Islet of Langerhans (tissue), 1 donor: ENCODE results near the gene FOXN4.
"Not testable (repeated sequence)": the region's sequence is repeated elsewhere in the genome, so short reads cannot be mapped to it uniquely, and the experiment has no call there.

Experiments
- FAIRE-seq: peaks from one replicate; lab custom pipeline; 2011; peaks lifted over from hg19 to GRCh38; lab: Jason Lieb, UNC

Gene FOXN4, protein sequence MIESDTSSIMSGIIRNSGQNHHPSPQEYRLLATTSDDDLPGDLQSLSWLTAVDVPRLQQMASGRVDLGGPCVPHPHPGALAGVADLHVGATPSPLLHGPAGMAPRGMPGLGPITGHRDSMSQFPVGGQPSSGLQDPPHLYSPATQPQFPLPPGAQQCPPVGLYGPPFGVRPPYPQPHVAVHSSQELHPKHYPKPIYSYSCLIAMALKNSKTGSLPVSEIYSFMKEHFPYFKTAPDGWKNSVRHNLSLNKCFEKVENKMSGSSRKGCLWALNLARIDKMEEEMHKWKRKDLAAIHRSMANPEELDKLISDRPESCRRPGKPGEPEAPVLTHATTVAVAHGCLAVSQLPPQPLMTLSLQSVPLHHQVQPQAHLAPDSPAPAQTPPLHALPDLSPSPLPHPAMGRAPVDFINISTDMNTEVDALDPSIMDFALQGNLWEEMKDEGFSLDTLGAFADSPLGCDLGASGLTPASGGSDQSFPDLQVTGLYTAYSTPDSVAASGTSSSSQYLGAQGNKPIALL

DNA sequence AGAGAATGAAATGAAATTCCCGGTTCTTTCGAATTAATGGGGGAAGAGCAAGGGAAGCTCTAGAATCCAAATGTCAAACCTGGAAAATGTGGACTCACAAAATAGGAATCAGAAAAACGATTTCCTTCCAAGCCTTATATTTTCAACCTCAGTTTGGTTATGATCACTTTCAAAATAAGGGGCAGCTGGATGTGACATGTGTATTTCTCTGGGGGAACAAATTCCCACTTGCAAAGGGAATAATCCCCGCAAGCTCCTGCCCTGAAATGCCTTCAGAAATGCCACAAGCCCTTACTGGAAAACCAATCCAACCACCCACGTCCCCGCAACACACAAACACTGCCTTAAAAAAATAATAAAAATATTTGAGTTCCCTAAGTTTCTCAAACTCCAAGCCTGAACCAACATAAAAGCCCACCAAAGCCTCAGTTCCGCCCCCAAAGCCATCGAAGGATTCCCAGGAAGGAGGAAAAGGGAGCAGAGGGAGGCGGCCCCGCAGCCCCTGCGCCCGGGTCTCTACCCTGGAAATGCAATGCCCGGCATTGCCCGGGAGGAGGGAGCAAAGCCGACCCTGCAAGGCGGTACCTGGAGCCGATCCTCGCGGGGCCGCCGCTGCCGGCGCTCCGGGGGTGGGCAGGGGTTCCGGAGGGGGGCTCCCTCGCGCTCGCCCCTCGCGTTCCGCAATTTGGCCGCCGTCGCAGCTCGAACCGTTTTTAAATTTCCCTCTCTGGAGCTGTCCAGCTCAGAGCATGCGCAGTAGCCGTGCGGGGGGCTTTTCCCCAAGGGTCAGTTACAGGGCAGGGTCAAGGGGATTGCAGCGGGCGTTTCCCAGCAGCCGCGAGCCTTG is at the start of gene FOXN4:
Gene FOXN4 (minus strand): TSS at position 751 of the 847 bp plus-strand sequence. CDS start 963 bp downstream, outside the sequence.
- FAIRE-seq = no peak

DNA sequence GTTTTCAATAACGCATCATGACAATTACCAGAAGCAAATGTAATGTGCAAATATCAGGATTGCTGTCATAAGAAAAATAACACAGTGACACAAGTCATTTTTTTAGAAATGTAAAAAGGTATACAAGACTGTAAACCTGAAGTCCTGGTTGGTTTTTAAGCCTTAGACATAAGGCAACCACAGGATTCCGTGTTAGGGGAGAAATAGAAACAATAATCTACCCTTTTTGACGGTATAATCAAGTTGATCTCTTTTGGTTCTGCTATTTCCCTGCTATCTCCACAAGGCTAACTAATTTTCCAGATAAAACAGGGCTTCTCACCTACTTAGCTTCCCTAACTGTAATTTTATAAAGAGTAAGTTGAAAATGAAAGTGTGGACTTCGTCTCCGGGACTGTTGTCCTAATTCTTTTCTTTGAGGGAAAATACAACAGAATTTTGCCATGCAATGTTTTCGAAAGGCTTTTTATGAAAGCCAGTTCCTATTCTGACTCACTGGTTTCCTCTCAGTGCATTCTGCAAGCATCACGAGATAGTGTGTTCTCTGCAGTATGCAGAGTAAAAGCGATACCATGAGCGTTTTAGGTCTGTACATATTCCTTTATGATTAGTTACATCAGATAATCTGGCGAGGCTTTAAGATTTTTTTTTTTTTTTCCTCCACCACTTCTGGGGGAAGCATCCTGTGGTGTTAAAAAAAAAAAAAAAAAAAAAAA is 49.2 kb upstream of the FOXN4 start:
- FAIRE-seq = no peak

DNA sequence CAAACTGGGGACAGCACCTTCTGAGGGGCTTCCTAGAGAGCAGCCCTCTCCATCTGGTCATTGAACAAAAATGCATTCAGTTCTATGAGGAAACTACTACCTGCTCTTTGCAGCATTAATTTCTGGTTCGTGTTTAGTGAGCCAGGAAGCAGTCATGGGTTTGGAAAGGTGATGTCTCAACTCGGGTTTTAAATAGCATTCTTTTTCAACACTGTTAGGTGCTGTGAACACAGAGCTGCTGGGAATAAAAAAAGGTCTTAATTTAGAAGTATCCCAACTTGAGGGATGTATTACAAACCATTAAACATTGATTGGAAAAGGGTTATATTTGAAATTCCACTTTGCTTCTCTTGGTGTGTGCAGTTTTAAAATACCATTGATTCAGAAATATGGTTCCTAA is 47.9 kb upstream of the FOXN4 start:
- no peak for FAIRE-seq

DNA sequence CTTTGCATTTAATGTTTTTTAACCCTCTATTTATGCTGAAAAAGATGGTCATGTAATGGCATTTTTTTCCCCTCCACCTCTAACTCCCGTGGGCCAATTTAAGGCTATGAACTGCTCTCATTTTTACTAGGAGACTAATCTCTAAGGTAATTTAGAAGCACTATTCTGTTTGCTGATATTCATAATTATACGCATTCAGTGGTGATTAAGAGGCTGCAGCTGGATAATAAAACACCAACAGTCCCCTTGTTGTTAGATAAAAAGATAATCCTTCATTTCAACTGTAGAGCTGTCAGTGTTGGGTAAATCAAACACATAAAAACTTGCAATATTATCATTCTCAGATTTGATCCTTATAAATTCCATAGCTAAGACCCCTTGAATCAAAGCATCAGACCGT is 47.5 kb upstream of the FOXN4 start:
- FAIRE-seq = no peak

DNA sequence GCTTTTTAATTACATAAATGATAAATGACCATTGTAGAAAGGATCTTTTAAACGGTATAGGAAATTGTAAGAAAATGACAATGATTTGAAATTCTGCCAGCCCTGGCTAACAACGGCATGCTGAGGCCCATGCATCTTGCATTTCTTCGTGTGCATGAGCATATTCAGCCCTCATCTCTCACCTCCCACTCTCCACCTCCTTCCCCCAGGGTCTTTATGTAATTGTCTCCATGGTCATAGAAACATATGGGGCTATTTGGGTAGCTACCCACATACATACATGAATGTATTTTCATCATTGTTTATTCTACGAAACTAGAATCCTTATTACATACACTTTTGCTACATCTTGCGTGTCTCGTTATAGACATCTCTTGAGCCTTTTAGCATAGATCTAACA is 43.1 kb upstream of the FOXN4 start:
- FAIRE-seq = no peak

DNA sequence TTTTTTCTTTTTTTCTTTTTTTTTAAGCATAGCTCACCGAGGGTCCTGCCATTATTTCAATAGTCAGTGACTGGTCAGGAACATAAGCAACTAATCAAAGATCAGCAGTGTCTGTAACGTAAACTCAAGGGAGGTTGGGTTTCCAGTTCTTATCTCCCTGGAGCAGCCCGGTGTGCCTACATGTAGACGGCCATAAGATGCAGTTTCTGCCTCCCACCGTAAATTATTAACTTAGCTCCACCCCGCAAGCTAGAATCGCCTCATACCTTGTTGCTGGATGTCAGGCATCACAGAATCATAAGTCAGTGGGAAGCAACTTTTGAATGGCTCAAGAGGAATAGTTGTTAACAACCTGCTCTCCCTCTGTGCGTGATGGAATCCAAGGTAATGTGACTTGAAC is 38.5 kb upstream of the FOXN4 start, which contains the start of gene MYO1H:
Gene MYO1H (plus strand): TSS at position 312 of the 400 bp plus-strand sequence. CDS start 61 bp downstream, at position 373.
- no peak for FAIRE-seq

- FAIRE-seq = no peak
These were observed 37.8 kb upstream of the FOXN4 start for GRCh38 chr12:109346920-109347319.

GRCh38 chr12:109345428-109345827 is 36.3 kb upstream of the FOXN4 start:
- FAIRE-seq = no peak

GRCh38 chr12:109343677-109344076 is 34.6 kb upstream of the FOXN4 start:
- no peak for FAIRE-seq

- FAIRE-seq = no peak
These were observed 27.5 kb upstream of the FOXN4 start for GRCh38 chr12:109336593-109336992.

DNA sequence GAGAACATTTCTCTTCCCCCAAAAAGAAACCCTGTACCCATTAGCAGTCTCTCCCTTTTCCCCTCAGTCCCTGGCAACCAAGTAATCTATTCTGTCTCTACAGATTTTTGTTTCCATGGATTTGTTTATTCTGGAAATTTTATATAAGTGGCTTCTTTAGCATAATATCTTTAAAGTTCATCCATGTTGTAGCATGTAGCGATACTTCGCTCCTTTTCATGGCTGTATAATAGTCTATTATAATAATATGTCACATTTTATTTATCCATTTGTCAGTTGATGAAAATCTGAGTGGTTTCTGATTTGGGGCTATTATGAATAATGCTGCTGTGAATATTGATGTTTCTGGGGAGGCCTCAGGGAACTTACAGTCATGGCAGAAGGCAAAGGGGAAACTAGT is 25.8 kb upstream of the FOXN4 start:
- FAIRE-seq = no peak

- FAIRE-seq = no peak
These were observed 22.3 kb upstream of the FOXN4 start for GRCh38 chr12:109331301-109331952.

DNA sequence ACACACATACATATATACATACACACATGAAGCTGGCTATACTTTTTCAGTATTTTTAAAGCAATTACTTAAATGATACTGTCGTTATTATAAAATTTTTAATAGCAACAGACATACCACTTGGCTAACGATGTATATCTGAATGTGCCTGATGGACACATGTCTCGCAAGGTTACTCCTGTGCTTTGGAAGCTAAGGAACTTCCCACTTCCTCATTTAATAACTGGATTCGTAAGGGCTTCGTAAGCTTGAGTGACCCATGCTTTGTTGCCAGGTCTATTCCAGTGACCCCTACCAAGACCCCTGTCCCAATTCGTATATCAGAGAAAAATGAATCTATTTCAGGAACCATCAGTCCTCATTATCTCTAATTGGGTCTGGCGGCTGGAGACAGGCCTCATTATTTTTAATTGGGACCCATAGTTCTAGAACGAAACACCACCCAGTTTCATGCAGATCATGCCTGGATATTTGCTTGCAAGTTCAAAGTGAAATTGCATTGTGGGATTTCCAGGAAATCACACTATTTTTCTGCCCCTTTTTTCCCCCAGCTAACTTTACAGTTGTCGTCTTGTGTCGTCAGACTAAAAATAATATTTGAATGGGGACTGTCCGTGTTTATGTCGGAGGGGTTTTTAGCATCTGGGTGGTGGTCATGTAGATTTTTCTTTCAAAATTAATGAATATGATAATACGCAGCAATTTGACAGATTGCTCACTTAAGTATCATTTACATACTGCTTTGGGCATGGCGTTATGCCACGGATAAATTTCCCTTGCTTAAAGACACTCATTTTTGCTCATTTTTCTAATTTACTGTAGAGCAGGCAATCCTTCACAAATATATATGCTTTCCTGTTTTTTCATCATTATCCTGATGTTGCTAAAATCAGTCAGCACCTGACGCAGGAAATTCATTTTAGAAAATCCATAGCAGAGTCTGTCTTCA is 21.5 kb upstream of the FOXN4 start:
- no peak for FAIRE-seq

- no peak for FAIRE-seq
These were observed 20.6 kb upstream of the FOXN4 start for GRCh38 chr12:109329686-109330085.

DNA sequence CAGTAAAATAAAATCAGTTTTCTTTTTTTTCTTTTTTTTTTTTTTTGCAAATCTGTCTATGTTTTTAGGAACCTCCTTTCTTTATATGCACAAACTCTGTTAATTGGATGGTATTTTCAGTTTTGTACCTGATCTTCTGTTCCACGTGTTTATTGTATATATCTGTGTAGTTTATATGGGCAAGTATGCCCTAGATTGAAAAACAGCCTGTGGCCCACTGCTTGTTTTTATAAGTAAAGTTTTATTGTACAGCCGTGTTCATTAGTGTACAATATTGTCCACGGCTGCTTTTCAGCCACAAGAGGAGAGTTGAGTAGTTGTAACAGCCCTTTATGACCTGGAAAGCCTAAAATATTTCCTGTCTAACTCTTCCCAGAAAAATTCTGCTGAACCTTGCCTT is 19.9 kb upstream of the FOXN4 start:
- no peak for FAIRE-seq

GRCh38 chr12:109321294-109321693 is 12.2 kb upstream of the FOXN4 start:
- FAIRE-seq = not testable (repeated sequence)

DNA sequence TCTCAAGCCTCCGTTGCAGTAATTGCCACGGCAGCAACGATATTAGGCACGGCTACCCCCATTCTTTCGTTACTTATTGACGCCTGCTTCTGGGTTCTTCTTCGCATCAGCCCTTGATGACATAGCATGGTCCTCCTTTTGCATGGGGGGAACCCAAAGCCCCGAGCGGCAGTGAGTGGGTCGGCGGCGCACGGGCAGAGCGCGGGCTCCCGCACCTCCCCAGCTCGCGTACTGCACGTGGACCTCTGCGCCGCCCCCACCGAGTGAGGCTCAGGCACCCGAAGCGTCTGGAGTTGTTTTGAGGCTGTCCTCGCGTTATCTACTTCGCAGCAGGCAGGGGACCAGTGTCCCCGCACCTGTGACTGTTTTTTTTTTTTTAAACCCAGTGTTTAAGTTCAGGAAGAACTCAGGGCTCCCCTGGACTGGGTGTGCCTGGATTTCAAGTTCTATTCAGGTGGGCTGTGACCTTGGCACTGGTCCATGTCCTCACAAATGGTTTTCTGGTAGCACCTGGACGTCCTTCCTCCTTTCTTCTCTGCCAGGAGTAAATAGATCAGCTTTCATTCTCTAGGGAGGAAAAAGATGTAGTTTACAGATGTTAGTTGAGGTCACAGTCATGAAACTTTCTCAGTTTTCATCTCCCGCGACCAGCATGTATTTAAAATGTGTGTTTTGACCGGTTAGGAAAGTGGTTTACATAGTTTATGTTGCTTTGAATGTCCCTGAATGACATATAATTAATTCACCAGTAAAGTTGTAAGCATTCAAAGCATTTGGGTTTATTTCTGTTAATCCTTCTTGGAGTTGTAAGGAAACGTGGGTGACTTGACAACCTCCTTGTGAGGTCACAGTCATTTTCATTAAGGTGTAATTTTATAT is 1.4 kb upstream of the FOXN4 start:
- no peak for FAIRE-seq

GRCh38 chr12:109309381-109310246 is 530 bp upstream of the FOXN4 start:
- no peak for FAIRE-seq

- FAIRE-seq = no peak
These were observed 2.0 kb downstream of the FOXN4 start for GRCh38 chr12:109307051-109307450.
